Erythroblast (primary cell): Measurements from ENCODE around the gene GOLGB1.

Source experiments
- GATA1 ChIP-seq: IDR thresholded peaks from 2 replicates; pipeline ENCODE4 v1.6.1; 2011; ENCODE audit warnings: low read depth, mild to moderate bottlenecking, control low read depth, low read length, moderate library complexity
- POLR2A ChIP-seq: IDR thresholded peaks from 2 replicates; pipeline ENCODE4 v1.6.1; 2011; ENCODE audit warnings: mild to moderate bottlenecking, low read length

DNA sequence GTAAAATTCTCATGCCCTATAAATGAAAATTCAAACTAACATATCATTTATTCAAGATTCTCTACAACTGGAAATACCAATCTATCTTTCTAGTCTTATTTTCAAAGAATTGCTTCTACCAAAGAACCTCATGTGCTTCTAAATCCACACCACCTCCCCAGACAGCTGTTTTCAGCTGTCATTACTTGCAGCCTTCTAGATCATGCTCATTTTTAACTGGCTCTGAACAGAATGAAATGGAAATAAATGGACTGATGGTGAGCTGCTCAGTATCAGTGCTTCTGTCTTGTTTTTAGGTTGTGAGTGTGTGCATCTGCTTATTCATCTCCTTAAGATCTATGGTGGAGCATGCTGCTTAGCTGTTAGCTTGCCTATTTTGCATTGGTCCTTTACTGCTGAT, 29.4 kb downstream of the GOLGB1 start:
- TF ChIP-seq POLR2A: no peak
- no peak for TF ChIP-seq GATA1
